Ovary (tissue), 3 donors: Measurements from ENCODE around the gene SDK1.

ENCODE experiments used
- EP300 ChIP-seq: sonication (generic); formaldehyde crosslinking; IDR thresholded peaks from one replicate; pipeline ENCODE4 v1.6.1; 2017; ENCODE audit warnings: antibody characterized with exemption
- POLR2A ChIP-seq: fragments of 450-650 bp; IDR thresholded peaks from one replicate; pipeline ENCODE4 v1.6.1; 2017; ENCODE audit warnings: antibody characterized with exemption, mild to moderate bottlenecking, moderate library complexity
- TF ChIP-seq, protein P1 (sequence below), 3 donors: fragments of 450-650 bp in 2 of 3; fragments of 200-600 bp in 1 of 3; IDR thresholded peaks; one replicate each; pipeline versions ENCODE4 v1.5.1 to v1.8.0; 2016 to 2022; ENCODE audit warnings: antibody characterized with exemption in 3 of 3, mild to moderate bottlenecking in 1 of 3
- donor health status: DM: no; HTN: no; CAD: no.

DNA sequence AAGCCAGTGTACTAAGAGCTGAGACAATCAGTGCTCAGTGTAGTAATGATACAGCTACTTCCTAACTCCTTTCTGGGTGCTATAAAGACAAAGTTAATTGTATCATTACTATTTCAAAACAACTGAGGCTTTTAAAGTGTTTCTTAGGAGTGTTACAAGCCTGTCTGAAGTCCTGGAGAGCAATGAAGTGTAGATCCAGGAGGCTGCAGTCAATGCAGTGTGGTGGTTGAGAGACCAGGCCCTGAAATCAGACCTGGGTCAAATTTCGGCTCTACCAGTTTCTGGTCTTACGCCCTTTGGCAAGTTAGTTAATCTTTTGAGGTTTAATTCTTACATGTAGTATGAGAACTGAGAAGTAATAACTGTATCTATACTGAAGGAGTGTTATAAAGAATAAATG is 387.0 kb downstream of the SDK1 start:
- TF ChIP-seq, protein P1, sequence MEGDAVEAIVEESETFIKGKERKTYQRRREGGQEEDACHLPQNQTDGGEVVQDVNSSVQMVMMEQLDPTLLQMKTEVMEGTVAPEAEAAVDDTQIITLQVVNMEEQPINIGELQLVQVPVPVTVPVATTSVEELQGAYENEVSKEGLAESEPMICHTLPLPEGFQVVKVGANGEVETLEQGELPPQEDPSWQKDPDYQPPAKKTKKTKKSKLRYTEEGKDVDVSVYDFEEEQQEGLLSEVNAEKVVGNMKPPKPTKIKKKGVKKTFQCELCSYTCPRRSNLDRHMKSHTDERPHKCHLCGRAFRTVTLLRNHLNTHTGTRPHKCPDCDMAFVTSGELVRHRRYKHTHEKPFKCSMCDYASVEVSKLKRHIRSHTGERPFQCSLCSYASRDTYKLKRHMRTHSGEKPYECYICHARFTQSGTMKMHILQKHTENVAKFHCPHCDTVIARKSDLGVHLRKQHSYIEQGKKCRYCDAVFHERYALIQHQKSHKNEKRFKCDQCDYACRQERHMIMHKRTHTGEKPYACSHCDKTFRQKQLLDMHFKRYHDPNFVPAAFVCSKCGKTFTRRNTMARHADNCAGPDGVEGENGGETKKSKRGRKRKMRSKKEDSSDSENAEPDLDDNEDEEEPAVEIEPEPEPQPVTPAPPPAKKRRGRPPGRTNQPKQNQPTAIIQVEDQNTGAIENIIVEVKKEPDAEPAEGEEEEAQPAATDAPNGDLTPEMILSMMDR (IDR thresholded peaks at IDR 0.05): no peak
- TF ChIP-seq POLR2A (no peak), EP300 (no peak)
